RWPE1 (cell line): Measurements from ENCODE around the gene TAGLN.

Experiments
- CTCF ChIA-PET: fragments of 350-600 bp; sonication (Branson Sonifier 250); formaldehyde crosslinking; extraction: SDS; loops from one replicate; lab custom pipeline; 2021; lab: Yijun Ruan, JAX
- POLR2A ChIA-PET: fragments of 400-600 bp; formaldehyde crosslinking; extraction: SDS; loops from one replicate; lab custom pipeline; 2020; ENCODE audit warnings: antibody characterized with exemption; ENCODE audit not compliant: low non-redundant PET; lab: Yijun Ruan, JAX
- DNase-seq: peaks from one replicate; pipeline ENCODE4 v3.0.0; 2012; ENCODE audit warnings: low spot score
- H3K27ac ChIP-seq: fragments of 450-650 bp; 2 replicates; pipeline ENCODE4 v1.5.1; 2017
- CTCF ChIP-seq: fragments of 450-650 bp; conservative IDR thresholded peaks from 2 replicates; pipeline ENCODE4 v1.5.1; 2017; ENCODE audit warnings: low read depth, mild to moderate bottlenecking

Gene TAGLN

DNA sequence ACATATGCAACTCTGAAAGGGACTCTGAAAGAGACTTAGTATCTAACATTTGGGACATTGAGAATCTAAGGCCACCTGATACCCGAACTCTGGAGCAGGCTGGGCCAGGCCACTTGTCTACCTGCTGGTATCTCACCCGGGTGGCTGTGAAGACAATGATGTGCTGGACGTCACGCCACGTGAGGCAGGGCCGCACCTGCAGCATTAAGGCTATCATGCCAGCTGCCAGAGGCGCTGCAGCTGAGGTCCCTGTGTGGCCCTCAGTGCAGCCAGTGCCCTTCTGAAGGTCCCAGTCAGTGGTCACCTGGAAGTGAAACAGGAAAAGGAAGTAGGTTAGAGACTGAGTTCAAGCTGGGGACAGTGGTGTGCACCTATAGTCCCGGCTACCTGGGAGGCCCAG lies 20.3 kb downstream of the TAGLN start:
- no peak overlapping the region for H3K27ac ChIP-seq
- no peak for TF ChIP-seq CTCF
- POLR2A ChIA-PET: no interaction called here
- CTCF ChIA-PET: no interaction called here
- no peak for DNase-seq

DNA sequence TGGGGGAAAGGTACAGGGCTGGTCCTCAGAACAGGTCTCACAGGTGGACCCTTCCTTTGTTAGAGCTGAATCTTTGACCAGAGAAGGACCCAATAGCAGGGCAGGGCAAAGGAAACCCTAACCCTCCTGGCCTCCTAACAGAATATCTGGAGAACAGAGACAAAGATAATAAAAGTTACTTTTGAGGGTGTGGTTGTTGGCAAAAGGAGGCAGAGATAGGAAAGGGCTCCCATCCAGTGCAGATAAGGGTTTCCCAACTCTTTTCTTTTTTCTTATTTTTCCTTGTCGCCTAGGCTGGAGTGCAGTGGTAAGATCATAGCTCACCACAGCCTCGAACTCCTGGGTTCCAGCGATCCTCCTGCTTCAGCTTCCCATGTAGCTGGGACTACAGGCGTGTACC lies 20.8 kb downstream of the TAGLN start:
- ChIA-PET POLR2A (interaction anchor here (0.6 kb wide), 1 partner anchor 463 kb away, joined by 3 read pairs; no protein-coding TSS in a partner anchor), CTCF (interaction anchor here (1.5 kb wide), 1 partner anchor 12 kb away, joined by 7 read pairs; the partner anchor contains the start of genes PCSK7 and RNF214)
- H3K27ac ChIP-seq: no peak overlapping the region
- no peak for DNase-seq
- TF ChIP-seq CTCF: no peak

DNA sequence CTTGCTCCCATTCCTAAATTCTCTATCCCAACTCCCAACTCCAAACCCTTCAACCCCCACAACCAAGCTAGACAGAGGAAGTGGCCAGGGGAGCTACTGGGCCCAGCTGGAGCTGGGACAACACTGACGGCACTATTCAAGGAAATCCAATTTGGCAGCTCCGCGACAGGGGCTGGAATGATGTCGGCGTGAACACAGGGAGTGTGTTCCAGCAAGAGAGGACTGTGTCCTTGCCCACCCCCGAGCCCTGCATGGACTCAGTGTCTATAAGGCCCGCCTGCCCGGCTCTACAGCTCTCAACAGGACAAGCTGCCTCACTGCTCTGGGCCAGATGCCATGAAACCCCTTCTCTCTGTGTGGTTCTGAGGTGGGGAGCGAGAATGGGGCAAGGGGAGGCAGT lies 21.4 kb downstream of the TAGLN start:
- no peak for TF ChIP-seq CTCF
- DNase-seq: no peak
- POLR2A ChIA-PET: interaction anchor here (0.6 kb wide), 1 partner anchor 464 kb away, joined by 3 read pairs; no protein-coding TSS in a partner anchor
- CTCF ChIA-PET: interaction anchor here (0.5 to 1.5 kb wide), 2 partner anchors 11 to 46 kb away, joined by 3 to 7 read pairs; partner anchors contain the start of genes PCSK7 and RNF214
- H3K27ac ChIP-seq: peak overlapping the region; percentile 47; the same call in 1 of the 2 replicates

- CTCF ChIA-PET: interaction anchor here (0.5 to 1.5 kb wide), 3 partner anchors 11 to 1397 kb away, joined by 3 to 7 read pairs (median 3); partner anchors contain the start of genes PCSK7 and RNF214
- DNase-seq: no peak
- POLR2A ChIA-PET: no interaction called here
- H3K27ac ChIP-seq: peak overlapping the region; percentile 47
- TF ChIP-seq CTCF: no peak
These were observed 22.0 kb downstream of the TAGLN start for GRCh38 chr11:117220999-117221774.

DNA sequence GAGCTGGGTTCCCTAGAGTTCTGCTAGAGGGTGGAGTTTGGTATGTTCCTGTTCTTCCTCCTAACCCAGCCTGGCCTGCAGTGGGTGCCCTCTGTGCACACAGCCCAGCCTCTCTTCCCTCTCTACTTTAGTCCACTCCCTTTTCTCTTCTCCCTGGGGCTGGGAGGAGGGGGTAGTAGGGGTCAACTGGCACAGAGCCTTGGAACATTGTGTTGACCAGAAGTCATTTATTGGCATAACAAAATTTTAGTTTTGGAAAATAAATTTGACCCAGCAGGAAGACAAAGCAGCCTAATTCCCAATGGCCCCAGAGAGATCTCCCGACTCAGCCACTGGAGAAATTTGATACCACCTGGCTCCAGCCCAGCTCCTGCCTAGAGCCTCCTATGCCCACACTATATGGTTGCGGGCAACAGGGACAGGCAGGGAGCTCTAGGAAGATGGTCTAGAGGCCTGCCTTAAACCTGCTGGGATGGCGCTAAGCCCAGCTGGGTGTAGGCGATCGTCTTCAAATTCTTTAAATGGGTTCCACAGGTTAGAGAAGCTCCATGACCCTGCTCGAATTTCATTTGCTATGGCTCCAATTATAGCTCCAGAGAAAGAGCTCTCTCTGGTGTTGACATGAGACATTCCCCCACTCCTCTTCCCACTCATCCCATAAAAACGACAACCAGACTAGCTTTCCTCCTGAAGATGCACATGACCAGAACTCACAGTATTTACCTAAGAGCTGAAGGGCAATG lies 22.8 kb downstream of the TAGLN start:
- CTCF ChIA-PET: no interaction called here
- no peak for TF ChIP-seq CTCF
- POLR2A ChIA-PET: no interaction called here
- peak overlapping the region; percentile 47 for H3K27ac ChIP-seq
- no peak for DNase-seq

DNA sequence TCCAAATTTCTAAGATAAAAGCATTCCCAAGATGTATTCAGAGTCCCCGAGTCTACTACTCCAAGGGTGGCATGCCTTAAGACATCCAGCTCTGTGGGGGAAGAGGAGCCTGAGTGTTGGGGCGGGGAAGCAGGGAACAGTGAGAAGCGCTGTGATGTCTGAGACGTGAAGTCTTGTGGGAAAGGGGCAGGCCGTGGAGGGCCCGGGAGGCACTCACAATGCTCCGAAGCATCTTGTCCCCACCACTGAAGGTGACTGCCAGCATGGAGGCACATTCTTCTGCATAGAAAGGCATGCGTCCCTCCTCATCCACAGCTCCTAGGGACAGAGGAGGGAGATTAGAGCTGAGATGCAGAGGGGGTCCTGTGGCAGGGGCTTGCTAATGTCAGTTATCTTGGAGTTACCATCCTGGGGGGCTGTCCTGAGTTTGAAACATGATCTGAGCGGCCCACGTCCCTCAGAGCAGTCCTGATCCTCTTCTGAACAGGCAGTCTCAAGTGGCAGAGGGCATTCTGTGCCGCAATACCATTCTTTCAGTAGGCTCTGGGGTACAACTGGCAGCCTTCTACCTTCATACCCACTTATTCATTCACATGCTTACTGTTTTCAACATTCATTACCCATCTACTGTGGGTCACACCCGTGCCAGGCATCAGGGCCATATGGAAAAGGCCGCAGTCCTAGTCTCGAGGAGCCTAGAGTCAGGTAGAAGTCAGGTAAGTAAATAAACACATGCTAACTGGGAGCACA lies 24.0 kb downstream of the TAGLN start:
- TF ChIP-seq CTCF: no peak
- ChIA-PET CTCF (no interaction called here), POLR2A (no interaction called here)
- H3K27ac ChIP-seq: no peak overlapping the region
- no peak for DNase-seq
